ENCODE data around the gene TPRN. TPM values are rescaled to one million over a fixed set of nuclear protein-coding genes. Genes with fewer than 3 reads are reported as not detected.
"Not testable (repeated sequence)": the region's sequence is repeated elsewhere in the genome, so short reads cannot be mapped to it uniquely, and the experiment has no call there.

The TPRN gene
- total and polyA plus RNA-seq, 2 donors (not counting 1 experiment from before 2014, with no cell fraction given): 1.6 to 5.8 TPM

- peaks cover 4% of the 10 kb centered on the region for H3K4me1 ChIP-seq (ENCODE audit: control insufficient read depth, extremely low read depth, insufficient read depth, low read length)
- no peak overlapping the region for H3K4me3 ChIP-seq (replicated peaks in 1 of 4; ENCODE audit: control extremely low read depth in 1 of 4, insufficient read depth in 1 of 4, low read depth in 3 of 4, low read length in 4 of 4)
- H3K36me3 ChIP-seq (ENCODE audit: control insufficient read depth, insufficient read depth, low read length): peaks cover 18% of the 10 kb centered on the region
- H4K20me1 ChIP-seq (ENCODE audit: control insufficient read depth, extremely low read depth, insufficient read depth, low read length): no peaks in the 10 kb centered on the region
- no peak overlapping the region for H3K27ac ChIP-seq (ENCODE audit: insufficient read depth, low read length)
- H3K9me3 ChIP-seq (ENCODE audit: control insufficient read depth, insufficient read depth, low read depth, low read length): no peaks in the 10 kb centered on the region
- no peaks in the 10 kb centered on the region for H3K27me3 ChIP-seq (ENCODE audit: control insufficient read depth, insufficient read depth, low read length)
- H2AFZ ChIP-seq (ENCODE audit: low read length): no peak overlapping the region
- no peak overlapping the region for H3K4me2 ChIP-seq (ENCODE audit: extremely low read depth, insufficient read depth, low read length)
- H3K9ac ChIP-seq (ENCODE audit: insufficient read depth, low read length): no peak overlapping the region
- DNase-seq (ENCODE audit: low read depth in 2 of 2): no peak
- peaks cover 25% of the 10 kb centered on the region for H3K79me2 ChIP-seq (ENCODE audit: control insufficient read depth, insufficient read depth, low read length)
- TF ChIP-seq, protein P1, sequence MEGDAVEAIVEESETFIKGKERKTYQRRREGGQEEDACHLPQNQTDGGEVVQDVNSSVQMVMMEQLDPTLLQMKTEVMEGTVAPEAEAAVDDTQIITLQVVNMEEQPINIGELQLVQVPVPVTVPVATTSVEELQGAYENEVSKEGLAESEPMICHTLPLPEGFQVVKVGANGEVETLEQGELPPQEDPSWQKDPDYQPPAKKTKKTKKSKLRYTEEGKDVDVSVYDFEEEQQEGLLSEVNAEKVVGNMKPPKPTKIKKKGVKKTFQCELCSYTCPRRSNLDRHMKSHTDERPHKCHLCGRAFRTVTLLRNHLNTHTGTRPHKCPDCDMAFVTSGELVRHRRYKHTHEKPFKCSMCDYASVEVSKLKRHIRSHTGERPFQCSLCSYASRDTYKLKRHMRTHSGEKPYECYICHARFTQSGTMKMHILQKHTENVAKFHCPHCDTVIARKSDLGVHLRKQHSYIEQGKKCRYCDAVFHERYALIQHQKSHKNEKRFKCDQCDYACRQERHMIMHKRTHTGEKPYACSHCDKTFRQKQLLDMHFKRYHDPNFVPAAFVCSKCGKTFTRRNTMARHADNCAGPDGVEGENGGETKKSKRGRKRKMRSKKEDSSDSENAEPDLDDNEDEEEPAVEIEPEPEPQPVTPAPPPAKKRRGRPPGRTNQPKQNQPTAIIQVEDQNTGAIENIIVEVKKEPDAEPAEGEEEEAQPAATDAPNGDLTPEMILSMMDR (conservative IDR thresholded peaks at IDR 0.05 in 1 of 2, IDR thresholded peaks at IDR 0.05 in 1 of 2; ENCODE audit: low read depth in 1 of 2, low read length in 2 of 2): no peak
- no peak for TF ChIP-seq EZH2 (IDR thresholded peaks at IDR 0.05; ENCODE audit: low read length, missing control alignments)
Observed at GRCh38 chr9:137244486-137245449, 44.2 kb upstream of the TPRN start.

- Histone ChIP-seq H3K36me3 (ENCODE audit: control insufficient read depth, insufficient read depth, low read length) (peaks cover 18% of the 10 kb centered on the region), H3K4me1 (ENCODE audit: control insufficient read depth, extremely low read depth, insufficient read depth, low read length) (peaks cover 6% of the 10 kb centered on the region), H3K27me3 (ENCODE audit: control insufficient read depth, insufficient read depth, low read length) (no peaks in the 10 kb centered on the region), H3K4me3 (replicated peaks in 1 of 4; ENCODE audit: control extremely low read depth in 1 of 4, insufficient read depth in 1 of 4, low read depth in 3 of 4, low read length in 4 of 4) (no peak overlapping the region), H3K9ac (ENCODE audit: insufficient read depth, low read length) (no peak overlapping the region), H3K9me3 (ENCODE audit: control insufficient read depth, insufficient read depth, low read depth, low read length) (no peaks in the 10 kb centered on the region), H3K79me2 (ENCODE audit: control insufficient read depth, insufficient read depth, low read length) (peaks cover 30% of the 10 kb centered on the region), H2AFZ (ENCODE audit: low read length) (no peak overlapping the region), H3K27ac (ENCODE audit: insufficient read depth, low read length) (no peak overlapping the region), H4K20me1 (ENCODE audit: control insufficient read depth, extremely low read depth, insufficient read depth, low read length) (no peaks in the 10 kb centered on the region), H3K4me2 (ENCODE audit: extremely low read depth, insufficient read depth, low read length) (no peak overlapping the region)
- DNase-seq (ENCODE audit: low read depth in 2 of 2): no peak
- TF ChIP-seq, protein P1 (conservative IDR thresholded peaks at IDR 0.05 in 1 of 2, IDR thresholded peaks at IDR 0.05 in 1 of 2; ENCODE audit: low read depth in 1 of 2, low read length in 2 of 2): peak in 1 of 2 donors; percentile 10
- TF ChIP-seq EZH2 (IDR thresholded peaks at IDR 0.05; ENCODE audit: low read length, missing control alignments): no peak
Observed at GRCh38 chr9:137243626-137244485, 43.3 kb upstream of the TPRN start.

DNA sequence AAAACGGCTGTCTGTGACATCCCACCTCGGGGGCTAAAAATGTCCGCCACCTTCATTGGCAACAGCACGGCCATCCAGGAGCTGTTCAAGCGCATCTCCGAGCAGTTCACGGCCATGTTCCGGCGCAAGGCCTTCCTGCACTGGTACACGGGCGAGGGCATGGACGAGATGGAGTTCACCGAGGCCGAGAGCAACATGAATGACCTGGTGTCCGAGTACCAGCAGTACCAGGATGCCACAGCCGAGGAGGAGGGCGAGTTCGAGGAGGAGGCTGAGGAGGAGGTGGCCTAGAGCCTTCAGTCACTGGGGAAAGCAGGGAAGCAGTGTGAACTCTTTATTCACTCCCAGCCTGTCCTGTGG lies 42.7 kb upstream of the TPRN start:
- H3K9ac ChIP-seq (ENCODE audit: insufficient read depth, low read length); H2AFZ ChIP-seq (ENCODE audit: low read length); H3K4me1 ChIP-seq (ENCODE audit: control insufficient read depth, extremely low read depth, insufficient read depth, low read length); H4K20me1 ChIP-seq (ENCODE audit: control insufficient read depth, extremely low read depth, insufficient read depth, low read length); H3K4me3 ChIP-seq (replicated peaks in 1 of 4; ENCODE audit: control extremely low read depth in 1 of 4, insufficient read depth in 1 of 4, low read depth in 3 of 4, low read length in 4 of 4); H3K4me2 ChIP-seq (ENCODE audit: extremely low read depth, insufficient read depth, low read length); H3K9me3 ChIP-seq (ENCODE audit: control insufficient read depth, insufficient read depth, low read depth, low read length); DNase-seq (ENCODE audit: low read depth in 2 of 2); H3K27me3 ChIP-seq (ENCODE audit: control insufficient read depth, insufficient read depth, low read length); H3K27ac ChIP-seq (ENCODE audit: insufficient read depth, low read length): not testable (repeated sequence)
- peaks cover 36% of the 10 kb centered on the region for H3K79me2 ChIP-seq (ENCODE audit: control insufficient read depth, insufficient read depth, low read length)
- peaks cover 18% of the 10 kb centered on the region for H3K36me3 ChIP-seq (ENCODE audit: control insufficient read depth, insufficient read depth, low read length)
